ENCODE results near the gene SCAMP4. TPM values are rescaled to one million over a fixed set of nuclear protein-coding genes. Genes with fewer than 3 reads are reported as not detected.

Gene SCAMP4
- total RNA-seq, 1 experiment from 2014 or later = 69.0 TPM

- Histone ChIP-seq H3K18ac (ENCODE audit: insufficient read length, low read depth, low read length) (peak overlapping the region; percentile 38), H2BK20ac (ENCODE audit: low read depth, low read length, poor library complexity, severe bottlenecking) (no peak overlapping the region), H3K56ac (ENCODE audit: insufficient read length, low read depth, low read length) (no peak overlapping the region), H3K9ac (ENCODE audit: extremely low read depth, insufficient read length, low read length) (peak overlapping the region; percentile 35), H3K14ac (ENCODE audit: insufficient read depth, low read length) (no peak overlapping the region), H2BK15ac (ENCODE audit: low read depth, low read length) (no peak overlapping the region), H3K4ac (ENCODE audit: low read depth, low read length) (no peak overlapping the region), H4K20me1 (ENCODE audit: control insufficient read depth, insufficient read depth, insufficient read length) (no peaks in the 10 kb centered on the region), H2BK12ac (ENCODE audit: insufficient read length, low read depth, low read length) (no peak overlapping the region), H3T11ph (ENCODE audit: low read length) (no peak overlapping the region), H3K23ac (ENCODE audit: insufficient read length, low read depth, low read length) (no peak overlapping the region), H3K79me1 (ENCODE audit: insufficient read depth, low read depth, low read length, poor library complexity, severe bottlenecking) (peaks cover 4% of the 10 kb centered on the region), H3K4me2 (ENCODE audit: insufficient read depth, insufficient read length, low read length) (peak overlapping the region; percentile 26), H3K4me1 (ENCODE audit: insufficient read depth, low read length) (0 out of 2 replicates have a peak, but pooled peaks cover 2% of the 10 kb centered on the region), H3K79me2 (ENCODE audit: insufficient read depth, low read length) (peaks cover 17% of the 10 kb centered on the region; the same call in 1 of the 2 replicates), H4K8ac (replicated peaks; ENCODE audit: insufficient read length, low read depth, low read length) (no peak overlapping the region), H4K91ac (ENCODE audit: insufficient read length, low read depth, low read length) (no peak overlapping the region), H2AK5ac (ENCODE audit: insufficient read length, low read length) (no peak overlapping the region), H4K5ac (ENCODE audit: insufficient read length, low read depth, low read length) (no peak overlapping the region), H3K23me2 (ENCODE audit: insufficient read length, low read depth, low read length, poor library complexity, severe bottlenecking) (peaks cover 6% of the 10 kb centered on the region), H2AFZ (ENCODE audit: low read length) (no peak overlapping the region), H3K27me3 (ENCODE audit: insufficient read depth, low read length) (no peaks in the 10 kb centered on the region), H2BK5ac (ENCODE audit: insufficient read length, low read length) (no peak overlapping the region), H3K9me3 (ENCODE audit: control insufficient read depth, low read depth, low read length) (no peaks in the 10 kb centered on the region), H3K27ac (ENCODE audit: insufficient read length, low read depth, low read length) (no peak overlapping the region), H2BK120ac (ENCODE audit: low read depth, low read length, poor library complexity, severe bottlenecking) (no peak overlapping the region)
- no peaks in the 10 kb centered on the region for H3K27me3 Mint-ChIP-seq (ENCODE audit: low read depth)
- DNase-seq = no peak
- H3K4me3 Mint-ChIP-seq = peak overlapping the region; percentile 78 to 89
- TF ChIP-seq CTCF (conservative IDR thresholded peaks at IDR 0.05) = no peak
- H3K36me3 Mint-ChIP-seq (ENCODE audit: insufficient read depth in 1 of 3, low read depth in 3 of 3) = peaks cover 5 to 12% (median 8%) of the 10 kb centered on the region in 3 experiments; a peak in 6 of 7 replicates
- H3K9me3 Mint-ChIP-seq = no peaks in the 10 kb centered on the region; a peak in 1 of 5 replicates
- peak overlapping the region; percentile 91 to 95 (median 94) for H3K27ac Mint-ChIP-seq
- WGBS (ENCODE audit: extremely low coverage, insufficient read length, low lambda C conversion rate) = no CpG with 5 or more reads among the region's 15 CpGs
- H3K4me1 Mint-ChIP-seq = peaks cover 11 to 17% of the 10 kb centered on the region in 2 experiments
These were observed 720 bp downstream of the SCAMP4 start for GRCh38 chr19:1905863-1906375.

Data from H9 (cell line).